Loucy (cell line): ENCODE data around the gene IGSF3.
A peak's percentile ranks its signal among the peaks of the same experiment; 100 is the strongest.

Source experiments
- H2AFZ ChIP-seq: fragments of 200-600 bp; sonication (generic); 2 replicates; pipeline ENCODE4 v1.6.0; 2016; ENCODE audit warnings: antibody characterized with exemption, mild to moderate bottlenecking, low read length, moderate library complexity
- H3F3A ChIP-seq: fragments of 200-600 bp; 2 replicates; pipeline ENCODE4 v1.6.0; 2016; ENCODE audit warnings: antibody characterized with exemption, low read depth, mild to moderate bottlenecking
- H3K27me3 ChIP-seq: fragments of 200-600 bp; sonication (generic); 2 replicates; pipeline ENCODE4 v1.6.1; 2014; ENCODE audit warnings: low read length, mild to moderate bottlenecking; ENCODE audit not compliant: insufficient read depth, poor library complexity, severe bottlenecking
- H3K36me3 ChIP-seq: fragments of 200-600 bp; sonication (generic); 2 replicates; pipeline ENCODE4 v1.6.1; 2016; ENCODE audit warnings: low read length; ENCODE audit not compliant: insufficient read depth
- H3K4me1 ChIP-seq: fragments of 200-600 bp; sonication (generic); 2 replicates; pipeline ENCODE4 v1.5.1; 2014; ENCODE audit warnings: low read length, mild to moderate bottlenecking; ENCODE audit not compliant: insufficient read depth, poor library complexity, severe bottlenecking
- H3K4me2 ChIP-seq: fragments of 200-600 bp; sonication (generic); 2 replicates; pipeline ENCODE4 v1.6.0; 2014; ENCODE audit warnings: antibody characterized with exemption, low read length, low read depth, mild to moderate bottlenecking; ENCODE audit not compliant: poor library complexity, severe bottlenecking
- H3K4me3 ChIP-seq: fragments of 200-600 bp; sonication (generic); 2 replicates; pipeline ENCODE4 v1.5.1; 2014; ENCODE audit warnings: low read length, mild to moderate bottlenecking, mixed read lengths; ENCODE audit not compliant: poor library complexity, severe bottlenecking
- H3K79me2 ChIP-seq: fragments of 200-600 bp; sonication (generic); 2 replicates; pipeline ENCODE4 v1.6.1; 2014; ENCODE audit warnings: low read length; ENCODE audit not compliant: insufficient read depth
- H3K9ac ChIP-seq: fragments of 200-600 bp; sonication (generic); 2 replicates; pipeline ENCODE4 v1.6.0; 2014; ENCODE audit warnings: mild to moderate bottlenecking, low read depth, low read length, moderate library complexity; ENCODE audit not compliant: poor library complexity, severe bottlenecking
- H3K9me2 ChIP-seq: fragments of 200-600 bp; sonication (generic); replicated peaks from 2 replicates; pipeline ENCODE4 v1.6.1; 2016; ENCODE audit warnings: low read depth, low read length, mixed read lengths
- H3K9me3 ChIP-seq: fragments of 200-600 bp; sonication (generic); 2 replicates; pipeline ENCODE4 v1.6.1; 2014; ENCODE audit warnings: mild to moderate bottlenecking, antibody characterized with exemption, low read length, low read depth; ENCODE audit not compliant: insufficient read depth
- H4K20me1 ChIP-seq: fragments of 200-600 bp; sonication (generic); 2 replicates; pipeline ENCODE4 v1.6.0; 2014; ENCODE audit warnings: antibody characterized with exemption, low read length, mild to moderate bottlenecking; ENCODE audit not compliant: insufficient read depth, poor library complexity, severe bottlenecking
- EZH2phosphoT487 ChIP-seq: fragments of 200-600 bp; IDR thresholded peaks from 2 replicates; pipeline ENCODE4 v1.6.1; 2018; ENCODE audit warnings: antibody characterized with exemption, mild to moderate bottlenecking, moderate library complexity, borderline replicate concordance
- TF ChIP-seq, protein P1 (sequence below): fragments of 200-600 bp; sonication (generic); conservative IDR thresholded peaks from 2 replicates; pipeline ENCODE4 v1.5.1; 2014; ENCODE audit warnings: mild to moderate bottlenecking, antibody characterized with exemption, low read length

IGSF3 gene

DNA sequence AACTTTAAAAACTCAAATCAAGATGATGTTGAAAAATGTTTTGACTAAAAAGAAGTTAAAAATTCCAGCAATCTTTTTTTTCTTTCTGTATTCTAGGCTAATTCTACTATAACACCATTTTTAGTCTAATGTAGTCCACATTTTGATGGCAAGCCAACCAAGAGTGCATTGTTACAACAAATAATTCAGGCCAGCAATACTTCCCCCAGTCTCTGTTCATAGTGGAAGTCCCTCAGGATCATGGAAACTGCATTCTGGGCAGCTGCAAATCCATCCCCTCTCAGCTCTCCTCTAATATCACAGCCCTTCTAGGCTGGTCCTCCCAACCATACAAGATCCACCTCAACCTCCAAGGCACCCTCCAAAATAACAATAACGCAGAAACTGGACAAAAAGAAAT lies 89.0 kb downstream of the IGSF3 start:
- no peak overlapping the region for H3K4me2 ChIP-seq
- no peak overlapping the region for H2AFZ ChIP-seq
- no peak overlapping the region for H3K4me3 ChIP-seq
- no peaks in the 10 kb centered on the region for H3K9me3 ChIP-seq
- H3K36me3 ChIP-seq = no peaks in the 10 kb centered on the region
- no peaks in the 10 kb centered on the region for H3F3A ChIP-seq
- no peak for TF ChIP-seq EZH2phosphoT487
- TF ChIP-seq, protein P1, sequence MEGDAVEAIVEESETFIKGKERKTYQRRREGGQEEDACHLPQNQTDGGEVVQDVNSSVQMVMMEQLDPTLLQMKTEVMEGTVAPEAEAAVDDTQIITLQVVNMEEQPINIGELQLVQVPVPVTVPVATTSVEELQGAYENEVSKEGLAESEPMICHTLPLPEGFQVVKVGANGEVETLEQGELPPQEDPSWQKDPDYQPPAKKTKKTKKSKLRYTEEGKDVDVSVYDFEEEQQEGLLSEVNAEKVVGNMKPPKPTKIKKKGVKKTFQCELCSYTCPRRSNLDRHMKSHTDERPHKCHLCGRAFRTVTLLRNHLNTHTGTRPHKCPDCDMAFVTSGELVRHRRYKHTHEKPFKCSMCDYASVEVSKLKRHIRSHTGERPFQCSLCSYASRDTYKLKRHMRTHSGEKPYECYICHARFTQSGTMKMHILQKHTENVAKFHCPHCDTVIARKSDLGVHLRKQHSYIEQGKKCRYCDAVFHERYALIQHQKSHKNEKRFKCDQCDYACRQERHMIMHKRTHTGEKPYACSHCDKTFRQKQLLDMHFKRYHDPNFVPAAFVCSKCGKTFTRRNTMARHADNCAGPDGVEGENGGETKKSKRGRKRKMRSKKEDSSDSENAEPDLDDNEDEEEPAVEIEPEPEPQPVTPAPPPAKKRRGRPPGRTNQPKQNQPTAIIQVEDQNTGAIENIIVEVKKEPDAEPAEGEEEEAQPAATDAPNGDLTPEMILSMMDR = no peak
- H3K9ac ChIP-seq = no peak overlapping the region
- no peaks in the 10 kb centered on the region for H4K20me1 ChIP-seq
- H3K4me1 ChIP-seq = no peaks in the 10 kb centered on the region
- no peaks in the 10 kb centered on the region for H3K79me2 ChIP-seq
- H3K27me3 ChIP-seq = no peaks in the 10 kb centered on the region
- H3K9me2 ChIP-seq = no peaks in the 10 kb centered on the region

DNA sequence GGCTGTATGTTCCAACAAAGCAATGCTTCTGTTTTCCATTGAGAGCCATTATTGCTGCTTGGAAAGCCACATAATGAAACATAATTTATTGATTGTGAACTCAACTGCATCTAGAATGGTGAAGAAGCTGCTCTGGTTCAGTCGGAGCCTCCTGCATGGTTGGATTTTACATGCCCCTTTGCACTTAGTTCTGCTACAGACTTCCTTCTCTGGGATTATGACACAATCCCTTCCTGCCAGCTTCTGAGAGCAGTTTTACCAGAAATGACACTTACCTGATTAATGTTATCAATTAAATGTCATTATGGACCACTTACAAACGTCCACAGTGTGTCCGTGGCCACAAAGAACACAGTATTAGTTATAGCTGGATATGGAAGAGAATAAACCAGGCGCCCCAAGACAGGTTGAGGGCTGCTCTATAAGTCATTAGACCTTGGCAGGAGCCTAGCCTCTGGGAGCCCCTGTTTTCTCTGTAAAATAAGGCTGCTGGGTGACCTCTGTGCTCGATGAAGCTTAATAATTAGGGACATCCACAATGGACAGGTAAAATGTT lies 89.7 kb downstream of the IGSF3 start:
- H3K4me2 ChIP-seq = no peak overlapping the region
- no peak for TF ChIP-seq EZH2phosphoT487
- TF ChIP-seq, protein P1 = no peak

DNA sequence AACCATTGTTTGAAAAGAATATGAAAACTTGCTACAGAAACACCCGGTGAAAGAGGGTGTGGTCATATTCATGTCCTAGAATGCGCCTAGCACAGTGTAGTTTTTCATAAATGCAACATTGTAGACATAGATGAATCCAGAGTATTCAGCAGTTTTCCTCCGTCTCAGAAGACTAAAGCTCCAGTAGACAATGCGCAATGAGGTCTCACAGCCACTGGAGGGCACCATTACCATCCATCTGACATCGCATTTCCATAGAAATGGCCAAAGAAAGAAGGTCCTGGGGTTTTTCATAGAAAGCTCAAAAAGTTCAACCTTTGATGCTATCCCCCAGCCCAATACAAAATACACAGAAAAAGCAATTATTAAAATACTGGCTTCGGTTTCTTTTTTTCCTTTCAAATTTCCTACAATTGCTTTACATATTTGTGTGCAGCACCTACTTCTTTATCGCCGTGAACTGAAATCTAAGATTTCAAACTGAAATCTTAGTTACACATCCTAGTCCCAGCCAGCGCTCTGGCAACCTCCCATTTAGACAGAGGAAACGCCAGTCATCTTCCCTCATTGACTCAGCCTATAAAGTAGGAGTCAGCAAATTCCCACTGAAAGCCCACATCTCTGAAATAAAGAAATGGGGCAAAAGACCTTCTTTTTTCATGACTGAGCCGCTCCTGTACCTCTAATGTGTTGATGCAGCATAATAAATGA lies 92.8 kb downstream of the IGSF3 start:
- no peak overlapping the region for H3K4me3 ChIP-seq
- no peaks in the 10 kb centered on the region for H3K27me3 ChIP-seq
- H3K4me2 ChIP-seq = no peak overlapping the region
- no peak overlapping the region for H3K9ac ChIP-seq
- no peaks in the 10 kb centered on the region for H3K9me3 ChIP-seq
- H2AFZ ChIP-seq = no peak overlapping the region
- H4K20me1 ChIP-seq = peaks cover 4% of the 10 kb centered on the region
- TF ChIP-seq EZH2phosphoT487 = no peak
- TF ChIP-seq, protein P1 = peak; percentile 99
- peaks cover 16% of the 10 kb centered on the region for H3K4me1 ChIP-seq
- no peaks in the 10 kb centered on the region for H3K36me3 ChIP-seq
- H3F3A ChIP-seq = no peaks in the 10 kb centered on the region
- H3K9me2 ChIP-seq = no peaks in the 10 kb centered on the region
- H3K79me2 ChIP-seq = peaks cover 4% of the 10 kb centered on the region

More for the DNA sequence above, 89.7 kb downstream of the IGSF3 start:
- Histone ChIP-seq H2AFZ (no peak overlapping the region), H3K4me3 (no peak overlapping the region), H3K9me2 (no peaks in the 10 kb centered on the region), H3K4me1 (no peaks in the 10 kb centered on the region), H3K27me3 (no peaks in the 10 kb centered on the region), H3K79me2 (no peaks in the 10 kb centered on the region), H3F3A (no peaks in the 10 kb centered on the region), H3K9me3 (no peaks in the 10 kb centered on the region), H3K9ac (no peak overlapping the region), H3K36me3 (no peaks in the 10 kb centered on the region), H4K20me1 (no peaks in the 10 kb centered on the region)
